ENCODE results near the gene REEP1.
A peak's percentile ranks its signal among the peaks of the same experiment; 100 is the strongest.

REEP1 gene

GRCh38 chr2:86195055-86195807 lies 142.2 kb downstream of the REEP1 start, which contains the start of gene IMMT (continued):
- TF ChIP-seq ZBTB11 (tag by site-specific recombination; conservative IDR thresholded peaks at IDR 0.05; ENCODE audit: low read depth): peak; percentile 98
- TF ChIP-seq ZBTB1 (tag by site-specific recombination; IDR thresholded peaks at IDR 0.05): no peak
- TF ChIP-seq KLF1 (tag by site-specific recombination; IDR thresholded peaks at IDR 0.05): peak; percentile 66
- no peak for TF ChIP-seq ZNF362 (tag by site-specific recombination; IDR thresholded peaks at IDR 0.05)
- peak; percentile 53 for TF ChIP-seq KLF8 (tag by site-specific recombination; IDR thresholded peaks at IDR 0.05)
- peak; percentile 16; the same call in 1 of the 2 replicates for TF ChIP-seq BCL11B (tag by site-specific recombination; IDR thresholded peaks at IDR 0.05; ENCODE audit: low read depth)
- TF ChIP-seq ZNF776 (tag by site-specific recombination; IDR thresholded peaks at IDR 0.05; ENCODE audit: borderline replicate concordance): no peak
- peak; percentile 99 for TF ChIP-seq ZFP37 (tag by site-specific recombination; IDR thresholded peaks at IDR 0.05)
- no peak for TF ChIP-seq ZNF530 (tag by site-specific recombination; IDR thresholded peaks at IDR 0.05; ENCODE audit: low read depth)
- TF ChIP-seq ZNF792 (tag by site-specific recombination; IDR thresholded peaks at IDR 0.05): 0 out of 2 replicates have a peak, but pooled peaks have one; percentile 61

- Histone ChIP-seq H3K4me1 (ENCODE audit: control insufficient read depth, insufficient read depth, low read length) (peaks cover 8% of the 10 kb centered on the region; the same call in 1 of the 2 replicates), H3K36me3 (ENCODE audit: control insufficient read depth in 2 of 2, insufficient read depth in 1 of 2, low read length in 2 of 2) (peaks cover 3 to 15% of the 10 kb centered on the region in 2 experiments), H3K27ac (ENCODE audit: extremely low read depth, low read depth, low read length) (peak overlapping the region; percentile 97; the same call in 1 of the 2 replicates), H3K4me3 (ENCODE audit: low read depth, low read length) (peak overlapping the region; percentile 99), H3K9me3 (ENCODE audit: control insufficient read depth, insufficient read depth, low read depth, low read length) (no peaks in the 10 kb centered on the region)
- ChIA-PET POLR2A (interaction anchor here (1.0 to 2.8 kb wide), 5 partner anchors 9 to 247 kb away, joined by 3 to 18 read pairs (median 5); partner anchors contain the start of gene KDM3A), CTCF (no interaction called here)
- TF ChIP-seq ZNF76 (tag by site-specific recombination; IDR thresholded peaks at IDR 0.05; ENCODE audit: borderline replicate concordance, low read depth) (peak; percentile 75; the same call in 1 of the 2 replicates), ZNF280C (tag by site-specific recombination; IDR thresholded peaks at IDR 0.05) (no peak), ZNF433 (tag by site-specific recombination; IDR thresholded peaks at IDR 0.05; ENCODE audit: low read depth) (no peak), SP3 (tag by site-specific recombination; IDR thresholded peaks at IDR 0.05) (peak; percentile 75), ZNF530 (tag by site-specific recombination; IDR thresholded peaks at IDR 0.05; ENCODE audit: low read depth) (no peak), ZNF223 (tag by site-specific recombination; IDR thresholded peaks at IDR 0.05) (no peak), SCRT2 (tag by site-specific recombination; IDR thresholded peaks at IDR 0.05) (peak; percentile 98), ZSCAN5A (tag by site-specific recombination; IDR thresholded peaks at IDR 0.05) (no peak), ZBTB48 (tag by site-specific recombination; IDR thresholded peaks at IDR 0.05) (0 out of 2 replicates have a peak, but pooled peaks have one; percentile 36), ZNF571 (tag by site-specific recombination; IDR thresholded peaks at IDR 0.05) (no peak), KLF8 (tag by site-specific recombination; IDR thresholded peaks at IDR 0.05) (0 out of 2 replicates have a peak, but pooled peaks have one; percentile 7), ZBTB17 (tag by site-specific recombination; IDR thresholded peaks at IDR 0.05) (peak; percentile 70), SP2 (tag by site-specific recombination; IDR thresholded peaks at IDR 0.05) (peak; percentile 47), PRDM10 (tag by site-specific recombination; IDR thresholded peaks at IDR 0.05) (peak; percentile 62; the same call in 1 of the 2 replicates)
Measured at GRCh38 chr2:86194751-86195054, 142.7 kb downstream of the REEP1 start.

Measured in HEK293 (cell line).